Measurements from ENCODE around the gene PLAAT5. TPM values are rescaled to one million over a fixed set of nuclear protein-coding genes. Genes with fewer than 3 reads are reported as not detected.

The PLAAT5 gene
- total and polyA plus RNA-seq, 9 donors: 1.5 to 35.0 (median 3.8) TPM

GRCh38 chr11:63476618-63477017 is 14.3 kb downstream of the PLAAT5 start:
- TF ChIP-seq EP300 (IDR thresholded peaks at IDR 0.05) (no peak), POLR2A (IDR thresholded peaks at IDR 0.05) (no peak), CTCF (IDR thresholded peaks at IDR 0.05) (no peak)
- intact Hi-C loops (cut with DNase I): loop anchor here in 3 of 4 donors (5.0 to 10.0 kb wide), 4 partner anchors 161 to 268 kb away; no protein-coding TSS in a partner anchor
- DNase-seq: no peak

GRCh38 chr11:63472372-63472771 is 18.6 kb downstream of the PLAAT5 start:
- H3K4me3 ChIP-seq: no peak overlapping the region
- TF ChIP-seq CTCF (IDR thresholded peaks at IDR 0.05) (no peak), POLR2A (IDR thresholded peaks at IDR 0.05) (no peak), EP300 (IDR thresholded peaks at IDR 0.05) (no peak)
- no peaks in the 10 kb centered on the region for H3K27me3 ChIP-seq
- no peak overlapping the region for H3K27ac ChIP-seq
- DNase-seq: no peak
- no peaks in the 10 kb centered on the region for H3K9me3 ChIP-seq
- H3K36me3 ChIP-seq: no peaks in the 10 kb centered on the region
- 82 to 87% (median 82%) methylated on average over 3 of the region's 3 CpGs for WGBS, 3 donors
- H3K4me1 ChIP-seq (ENCODE audit: insufficient read depth): no peaks in the 10 kb centered on the region
- intact Hi-C loops (cut with DNase I): loop anchor here in 2 of 4 donors (10.0 kb wide), 2 partner anchors 262 to 272 kb away; no protein-coding TSS in a partner anchor

More at GRCh38 chr11:63476618-63477017, 14.3 kb downstream of the PLAAT5 start:
- no peaks in the 10 kb centered on the region for H3K9me3 ChIP-seq
- H3K36me3 ChIP-seq: no peaks in the 10 kb centered on the region
- H3K4me1 ChIP-seq (ENCODE audit: insufficient read depth): no peaks in the 10 kb centered on the region
- no peak overlapping the region for H3K27ac ChIP-seq
- H3K27me3 ChIP-seq: no peaks in the 10 kb centered on the region
- no peak overlapping the region for H3K4me3 ChIP-seq

DNA sequence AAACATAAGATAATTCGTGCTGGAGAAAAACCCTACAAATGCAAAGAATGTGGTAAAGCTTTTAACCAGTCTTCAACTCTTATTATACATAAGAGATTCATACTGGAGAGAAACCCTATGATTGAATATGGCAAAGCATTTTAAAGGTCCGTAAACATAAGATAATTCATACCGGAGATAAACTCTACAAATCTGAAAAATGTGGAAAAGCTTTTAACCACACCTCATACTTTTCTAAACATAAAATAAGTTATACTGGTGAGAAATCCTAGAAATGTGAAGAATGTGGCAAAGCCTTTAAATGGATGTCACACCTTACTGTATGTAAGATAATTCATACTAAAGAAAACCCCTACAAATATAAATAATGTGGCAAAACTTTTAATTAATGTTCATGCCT is 20.7 kb downstream of the PLAAT5 start:
- TF ChIP-seq EP300 (IDR thresholded peaks at IDR 0.05) (no peak), CTCF (IDR thresholded peaks at IDR 0.05) (no peak), POLR2A (IDR thresholded peaks at IDR 0.05) (no peak)
- Histone ChIP-seq H3K27ac (no peak overlapping the region), H3K4me3 (no peak overlapping the region), H3K9me3 (no peaks in the 10 kb centered on the region), H3K36me3 (no peaks in the 10 kb centered on the region), H3K4me1 (ENCODE audit: insufficient read depth) (no peaks in the 10 kb centered on the region), H3K27me3 (no peaks in the 10 kb centered on the region)
- 30 to 42% (median 37%) methylated on average over 3 of the region's 3 CpGs for WGBS, 3 donors
- no peak for DNase-seq
- intact Hi-C loops (cut with DNase I): loop anchor here in 2 of 4 donors (10.0 kb wide), 2 partner anchors 264 to 274 kb away; no protein-coding TSS in a partner anchor

- Histone ChIP-seq H3K4me3 (no peak overlapping the region), H3K36me3 (no peaks in the 10 kb centered on the region), H3K9me3 (no peaks in the 10 kb centered on the region), H3K27ac (no peak overlapping the region), H3K27me3 (no peaks in the 10 kb centered on the region), H3K4me1 (ENCODE audit: insufficient read depth) (no peaks in the 10 kb centered on the region)
- TF ChIP-seq EP300 (IDR thresholded peaks at IDR 0.05) (no peak), CTCF (IDR thresholded peaks at IDR 0.05) (no peak), POLR2A (IDR thresholded peaks at IDR 0.05) (no peak)
- no peak for DNase-seq
- intact Hi-C loops (cut with DNase I): no loop called here
Measured at GRCh38 chr11:63462137-63462536, 28.8 kb downstream of the PLAAT5 start.
